ENCODE results near the gene CSDE1. TPM values are rescaled to one million over a fixed set of nuclear protein-coding genes. Genes with fewer than 3 reads are reported as not detected.

The CSDE1 gene
- total RNA-seq, 2 donors from 2014 or later: 560 to 1,490 TPM

DNA sequence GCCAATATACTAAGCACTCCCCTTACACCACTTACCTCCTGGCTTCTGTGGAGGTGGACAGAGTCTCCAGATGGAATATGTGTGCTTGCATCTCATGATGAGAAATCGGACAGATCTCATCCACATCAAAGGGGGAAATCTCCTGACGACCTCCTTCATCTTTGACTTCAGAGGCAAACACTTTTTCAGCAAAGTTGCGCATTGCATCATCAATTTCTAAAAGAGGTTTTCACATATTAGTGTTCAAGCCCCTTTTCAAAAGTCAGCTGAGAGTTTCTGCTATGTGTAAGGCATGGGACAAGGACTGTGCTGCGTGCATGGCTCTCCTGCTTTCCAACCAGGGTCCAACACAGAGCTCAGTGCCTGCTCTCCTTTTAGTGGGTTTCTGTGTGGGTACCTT is 69.3 kb downstream of the CSDE1 start:
- no peaks in the 10 kb centered on the region for H3K36me3 ChIP-seq
- H3K27ac ChIP-seq: no peak overlapping the region
- TF ChIP-seq, protein P1, sequence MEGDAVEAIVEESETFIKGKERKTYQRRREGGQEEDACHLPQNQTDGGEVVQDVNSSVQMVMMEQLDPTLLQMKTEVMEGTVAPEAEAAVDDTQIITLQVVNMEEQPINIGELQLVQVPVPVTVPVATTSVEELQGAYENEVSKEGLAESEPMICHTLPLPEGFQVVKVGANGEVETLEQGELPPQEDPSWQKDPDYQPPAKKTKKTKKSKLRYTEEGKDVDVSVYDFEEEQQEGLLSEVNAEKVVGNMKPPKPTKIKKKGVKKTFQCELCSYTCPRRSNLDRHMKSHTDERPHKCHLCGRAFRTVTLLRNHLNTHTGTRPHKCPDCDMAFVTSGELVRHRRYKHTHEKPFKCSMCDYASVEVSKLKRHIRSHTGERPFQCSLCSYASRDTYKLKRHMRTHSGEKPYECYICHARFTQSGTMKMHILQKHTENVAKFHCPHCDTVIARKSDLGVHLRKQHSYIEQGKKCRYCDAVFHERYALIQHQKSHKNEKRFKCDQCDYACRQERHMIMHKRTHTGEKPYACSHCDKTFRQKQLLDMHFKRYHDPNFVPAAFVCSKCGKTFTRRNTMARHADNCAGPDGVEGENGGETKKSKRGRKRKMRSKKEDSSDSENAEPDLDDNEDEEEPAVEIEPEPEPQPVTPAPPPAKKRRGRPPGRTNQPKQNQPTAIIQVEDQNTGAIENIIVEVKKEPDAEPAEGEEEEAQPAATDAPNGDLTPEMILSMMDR (IDR thresholded peaks at IDR 0.05): no peak
- H3K4me3 ChIP-seq: no peak overlapping the region
- ATAC-seq (ENCODE audit: insufficient number of reproducible peaks, low FRiP score, low read depth) (no peak), DNase-seq (ENCODE audit: low spot score) (no peak)
- H3K9me3 ChIP-seq: no peaks in the 10 kb centered on the region
- H3K27me3 ChIP-seq (replicated peaks; ENCODE audit: insufficient read depth): no peaks in the 10 kb centered on the region
- no peaks in the 10 kb centered on the region for H3K4me1 ChIP-seq (ENCODE audit: control insufficient read depth in 1 of 2, low read depth in 2 of 2)

DNA sequence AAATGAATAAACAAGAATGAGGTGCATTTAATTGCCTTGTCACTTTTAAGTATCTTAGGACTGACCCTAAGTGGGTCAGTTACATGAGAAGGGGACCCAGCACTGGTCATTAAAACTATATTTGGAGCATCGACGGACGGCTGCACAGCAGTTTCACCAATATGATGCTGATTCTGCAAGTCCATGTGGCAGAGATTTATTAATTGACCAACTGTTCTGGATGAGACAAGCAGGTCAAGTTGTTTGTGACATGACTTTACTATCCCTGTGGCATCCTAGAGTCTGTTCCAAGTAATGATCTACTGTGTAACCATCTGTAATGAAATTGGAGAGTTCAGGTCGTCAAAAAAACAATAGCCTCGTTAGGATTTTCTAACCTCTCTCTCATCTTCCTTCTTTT is 71.9 kb downstream of the CSDE1 start:
- ATAC-seq (ENCODE audit: insufficient number of reproducible peaks, low FRiP score, low read depth) (no peak), DNase-seq (ENCODE audit: low spot score) (no peak)
- Histone ChIP-seq H3K4me3 (no peak overlapping the region), H3K4me1 (ENCODE audit: control insufficient read depth in 1 of 2, low read depth in 2 of 2) (no peaks in the 10 kb centered on the region), H3K27ac (no peak overlapping the region), H3K27me3 (replicated peaks; ENCODE audit: insufficient read depth) (no peaks in the 10 kb centered on the region), H3K36me3 (no peaks in the 10 kb centered on the region), H3K9me3 (no peaks in the 10 kb centered on the region)
- TF ChIP-seq, protein P1 (IDR thresholded peaks at IDR 0.05): no peak

- DNase-seq (ENCODE audit: low spot score): no peak
- Histone ChIP-seq H3K9me3 (no peaks in the 10 kb centered on the region), H3K4me3 (no peak overlapping the region), H3K4me1 (ENCODE audit: control insufficient read depth in 1 of 2, low read depth in 2 of 2) (no peaks in the 10 kb centered on the region), H3K27ac (no peak overlapping the region), H3K27me3 (replicated peaks; ENCODE audit: insufficient read depth) (no peaks in the 10 kb centered on the region), H3K36me3 (no peaks in the 10 kb centered on the region)
- ATAC-seq (ENCODE audit: insufficient number of reproducible peaks, low FRiP score, low read depth): no peak
- TF ChIP-seq, protein P1 (IDR thresholded peaks at IDR 0.05): no peak
Measured at GRCh38 chr1:114677691-114678090, 80.1 kb downstream of the CSDE1 start.

DNA sequence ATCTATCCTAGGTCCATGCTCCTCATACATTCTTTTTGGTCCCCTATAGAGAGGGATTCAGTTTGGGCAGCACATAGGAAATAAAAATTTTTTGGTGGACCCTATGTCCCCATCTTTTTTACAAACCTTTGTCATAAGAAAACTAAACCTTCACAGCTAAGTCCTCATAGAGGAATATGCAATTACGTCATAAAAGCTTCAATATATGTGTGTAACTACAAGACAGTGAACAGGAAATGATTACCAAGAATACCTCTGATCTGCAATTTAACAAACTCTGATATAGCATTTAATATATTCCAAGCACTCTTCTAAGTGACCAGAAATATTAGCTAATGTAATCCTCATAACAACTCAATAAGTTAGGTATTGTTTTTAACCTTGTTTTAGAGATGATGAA is 81.7 kb downstream of the CSDE1 start:
- no peak overlapping the region for H3K27ac ChIP-seq
- no peaks in the 10 kb centered on the region for H3K36me3 ChIP-seq
- H3K4me1 ChIP-seq (ENCODE audit: control insufficient read depth in 1 of 2, low read depth in 2 of 2): no peaks in the 10 kb centered on the region
- ATAC-seq (ENCODE audit: insufficient number of reproducible peaks, low FRiP score, low read depth) (no peak), DNase-seq (ENCODE audit: low spot score) (no peak)
- H3K9me3 ChIP-seq: no peaks in the 10 kb centered on the region
- no peak overlapping the region for H3K4me3 ChIP-seq
- TF ChIP-seq, protein P1 (IDR thresholded peaks at IDR 0.05): no peak
- H3K27me3 ChIP-seq (replicated peaks; ENCODE audit: insufficient read depth): no peaks in the 10 kb centered on the region

DNA sequence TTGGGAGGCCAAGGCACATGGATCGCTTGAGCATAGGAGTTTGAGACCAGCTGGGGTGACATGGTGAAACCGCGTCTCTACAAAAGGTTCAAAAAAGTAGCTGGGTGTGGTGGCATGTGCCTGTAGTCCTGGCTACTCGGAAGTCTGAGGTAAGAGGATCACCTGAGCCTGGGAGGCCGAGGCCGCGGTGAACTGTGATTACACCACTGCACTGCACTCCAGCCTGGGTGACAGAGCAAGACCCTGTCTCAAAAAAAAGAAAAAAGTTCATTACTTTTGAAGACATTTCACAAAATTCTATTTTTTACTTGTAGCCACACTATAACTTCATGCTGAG is 85.9 kb downstream of the CSDE1 start:
- H3K9me3 ChIP-seq: no peaks in the 10 kb centered on the region
- no peaks in the 10 kb centered on the region for H3K4me1 ChIP-seq (ENCODE audit: control insufficient read depth in 1 of 2, low read depth in 2 of 2)
- H3K4me3 ChIP-seq: no peak overlapping the region
- H3K36me3 ChIP-seq: no peaks in the 10 kb centered on the region
- TF ChIP-seq, protein P1 (IDR thresholded peaks at IDR 0.05): no peak
- H3K27ac ChIP-seq: no peak overlapping the region
- no peaks in the 10 kb centered on the region for H3K27me3 ChIP-seq (replicated peaks; ENCODE audit: insufficient read depth)
- ATAC-seq (ENCODE audit: insufficient number of reproducible peaks, low FRiP score, low read depth) (no peak), DNase-seq (ENCODE audit: low spot score) (no peak)
